CD14-positive monocyte (primary cell): ENCODE results near the gene TKTL1. TPM values are rescaled to one million over a fixed set of nuclear protein-coding genes. Genes with fewer than 3 reads are reported as not detected.
A peak's percentile ranks its signal among the peaks of the same experiment; 100 is the strongest.

Experiments
- DNase-seq, 3 donors: peaks; one replicate each; pipeline ENCODE4 v3.0.0-alpha.2; 2011 to 2022
- H2AFZ ChIP-seq: 2 replicates; pipeline ENCODE4 v1.6.0; 2012; ENCODE audit warnings: mild to moderate bottlenecking, low read depth, low read length, inconsistent platforms; ENCODE audit not compliant: insufficient read depth, poor library complexity, severe bottlenecking
- H3K27ac ChIP-seq, 2 donors: 1 replicate in 1 of 2; 2 replicates in 1 of 2; pipeline ENCODE4 v1.5.1; 2012 to 2013; ENCODE audit warnings: low read length in 2 of 2, control low read depth in 1 of 2, inconsistent platforms in 1 of 2, low read depth in 1 of 2, mild to moderate bottlenecking in 1 of 2
- H3K27me3 ChIP-seq, 2 donors: one replicate each; pipeline versions ENCODE4 v1.6.0 to v1.6.1; 2011 to 2013; ENCODE audit warnings: low read length in 2 of 2; ENCODE audit not compliant: control insufficient read depth in 2 of 2, insufficient read depth in 2 of 2
- H3K36me3 ChIP-seq, 2 donors: replicated peaks in 1 of 2; 1 replicate in 1 of 2; 2 replicates in 1 of 2; pipeline versions ENCODE4 v1.5.1 to v1.6.1; 2012 to 2013; ENCODE audit warnings: low read length in 2 of 2, control low read depth in 1 of 2, inconsistent platforms in 1 of 2, mild to moderate bottlenecking in 1 of 2; ENCODE audit not compliant: insufficient read depth in 2 of 2, control insufficient read depth in 1 of 2
- H3K4me1 ChIP-seq, 2 donors: 1 replicate in 1 of 2; 2 replicates in 1 of 2; pipeline versions ENCODE4 v1.5.1 to v1.6.1; 2012 to 2013; ENCODE audit warnings: low read length in 2 of 2, control low read depth in 1 of 2, inconsistent platforms in 1 of 2, mild to moderate bottlenecking in 1 of 2, moderate library complexity in 1 of 2; ENCODE audit not compliant: insufficient read depth in 2 of 2, control insufficient read depth in 1 of 2
- H3K4me2 ChIP-seq: replicated peaks from 2 replicates; pipeline ENCODE3; 2012; ENCODE audit warnings: low read length, moderate library complexity, mild to moderate bottlenecking; ENCODE audit not compliant: poor library complexity, severe bottlenecking; ENCODE audit errors: extremely low read depth
- H3K4me3 ChIP-seq, 3 experiments: fragments of 200-600 bp in 1 of 3; sonication (generic) in 1 of 3; replicated peaks in 1 of 3; 1 replicate in 2 of 3; 2 replicates in 1 of 3; pipeline ENCODE4 v1.5.1; 2011 to 2013; ENCODE audit warnings: low read length in 3 of 3, mild to moderate bottlenecking in 3 of 3, control low read depth in 2 of 3, low read depth in 2 of 3, inconsistent platforms in 1 of 3, moderate library complexity in 1 of 3
- H3K79me2 ChIP-seq: 2 replicates; pipeline ENCODE4 v1.6.0; 2012; ENCODE audit warnings: mild to moderate bottlenecking, control low read depth, inconsistent platforms, low read length, moderate library complexity; ENCODE audit not compliant: insufficient read depth
- H3K9ac ChIP-seq: 2 replicates; pipeline ENCODE4 v1.6.0; 2017; ENCODE audit warnings: low read length, mild to moderate bottlenecking; ENCODE audit not compliant: insufficient read depth, poor library complexity, severe bottlenecking
- H3K9me3 ChIP-seq, 2 donors: replicated peaks in 1 of 2; 1 replicate in 1 of 2; 2 replicates in 1 of 2; pipeline versions ENCODE4 v1.5.1 to v1.6.1; 2012 to 2013; ENCODE audit warnings: low read length in 2 of 2, control low read depth in 1 of 2; ENCODE audit not compliant: control insufficient read depth in 1 of 2, insufficient read depth in 1 of 2
- H4K20me1 ChIP-seq: 2 replicates; pipeline ENCODE4 v1.6.0; 2012; ENCODE audit warnings: mild to moderate bottlenecking, low read length, control low read depth, moderate library complexity; ENCODE audit not compliant: insufficient read depth
- H3K27ac Mint-ChIP-seq, 7 donors: one replicate each; pipeline ENCODE4 v1.8.0; 2020; ENCODE audit warnings: mild to moderate bottlenecking in 7 of 7, mixed read lengths in 7 of 7, moderate library complexity in 6 of 7, inconsistent platforms in 2 of 7
- H3K27me3 Mint-ChIP-seq, 3 donors: one replicate each; pipeline ENCODE4 v1.8.0; 2021 to 2022; ENCODE audit warnings: low read depth in 3 of 3, mild to moderate bottlenecking in 3 of 3, mixed read lengths in 3 of 3, moderate library complexity in 3 of 3, inconsistent platforms in 1 of 3
- H3K36me3 Mint-ChIP-seq, 2 donors: one replicate each; pipeline ENCODE4 v1.8.0; 2020; ENCODE audit warnings: mixed read lengths in 2 of 2, inconsistent platforms in 1 of 2, mild to moderate bottlenecking in 1 of 2
- H3K4me1 Mint-ChIP-seq: one replicate; pipeline ENCODE4 v1.8.0; 2020; ENCODE audit warnings: mild to moderate bottlenecking, mixed read lengths
- H3K4me3 Mint-ChIP-seq, 2 donors: one replicate each; pipeline ENCODE4 v1.8.0; 2020; ENCODE audit warnings: mild to moderate bottlenecking in 2 of 2, mixed read lengths in 2 of 2, moderate library complexity in 1 of 2
- H3K9me3 Mint-ChIP-seq, 7 donors: one replicate each; pipeline ENCODE4 v1.8.0; 2020 to 2022; ENCODE audit warnings: mixed read lengths in 7 of 7, mild to moderate bottlenecking in 6 of 7, moderate library complexity in 6 of 7, inconsistent platforms in 2 of 7
- CTCF ChIP-seq: fragments of 200-600 bp; IDR thresholded peaks from one replicate; pipeline ENCODE4 v1.8.0; 2022; ENCODE audit warnings: antibody characterized with exemption, mild to moderate bottlenecking
- WGBS: methylation state at CpG from one replicate; pipeline ENCODE4 v1.1.5; 2013; ENCODE audit warnings: missing lambda C conversion rate; ENCODE audit not compliant: insufficient coverage; 5-methylcytosine and 5-hydroxymethylcytosine counted together
- intact Hi-C, 2 donors: fragments of 100-400 bp; cut with micrococcal nuclease; formaldehyde crosslinking; loops; one replicate each; pipeline versions ENCODE4 v1.15.0 to v1.15.1; 2023
- polyA plus RNA-seq, 3 donors: library from polyadenylated mRNA; depleted of rRNA in 1 of 3; unstranded in 2 of 3; stranded (reverse) in 1 of 3; fragments of 300-500 nt in 2 of 3; fragments of >200 nt in 1 of 3; fragmentation: Illumina TruSeq in 2 of 3; gene quantifications; 1 replicate in 2 of 3; 2 replicates in 1 of 3; pipeline ENCODE4 v1.2.3, GENCODE V29; 2012 to 2021

Gene TKTL1
- polyA plus RNA-seq, 3 donors: 0.20 to 1.3 (median 0.60) TPM

GRCh38 chrX:154375156-154375504 lies 79.5 kb downstream of the TKTL1 start:
- Mint-ChIP-seq H3K4me3 (peak overlapping the region in 1 of 2 donors; percentile 48), H3K4me1 (peaks cover 26% of the 10 kb centered on the region), H3K9me3 (peaks cover 0 to 34% (median 8%) of the 10 kb centered on the region in 7 donors), H3K27ac (no peak overlapping the region), H3K27me3 (peaks cover 3 to 14% (median 8%) of the 10 kb centered on the region in 3 donors), H3K36me3 (peaks cover 1 to 2% of the 10 kb centered on the region in 2 donors)
- intact Hi-C loops: no loop called here
- Histone ChIP-seq H3K4me3 (no peak overlapping the region), H3K27ac (no peak overlapping the region), H3K4me1 (peaks cover 51 to 52% of the 10 kb centered on the region in 2 donors), H3K27me3 (no peaks in the 10 kb centered on the region), H4K20me1 (peaks cover 13% of the 10 kb centered on the region), H3K36me3 (no peaks in the 10 kb centered on the region), H3K9ac (no peak overlapping the region), H3K9me3 (no peaks in the 10 kb centered on the region), H3K4me2 (no peak overlapping the region), H2AFZ (no peak overlapping the region), H3K79me2 (peaks cover 39% of the 10 kb centered on the region)
- DNase-seq: no peak
- 100% methylated on average over 1 of the region's 10 CpGs for WGBS
- no peak for TF ChIP-seq CTCF

GRCh38 chrX:154376774-154377173 lies 81.2 kb downstream of the TKTL1 start:
- no peak overlapping the region for H3K4me2 ChIP-seq
- H3K27ac Mint-ChIP-seq: peak overlapping the region in 2 of 7 donors; percentile 55 to 83
- H3K9me3 Mint-ChIP-seq: peaks cover 0 to 30% (median 11%) of the 10 kb centered on the region in 7 donors
- H3K27ac ChIP-seq: no peak overlapping the region
- no peak overlapping the region for H3K9ac ChIP-seq
- H3K27me3 Mint-ChIP-seq: peaks cover 3 to 15% (median 8%) of the 10 kb centered on the region in 3 donors
- H3K27me3 ChIP-seq: no peaks in the 10 kb centered on the region
- TF ChIP-seq CTCF: no peak
- peaks cover 4% of the 10 kb centered on the region for H4K20me1 ChIP-seq
- H3K79me2 ChIP-seq: peaks cover 32% of the 10 kb centered on the region
- no peaks in the 10 kb centered on the region for H3K9me3 ChIP-seq
- WGBS: 100% methylated on average over 1 of the region's 3 CpGs
- no peak overlapping the region for H2AFZ ChIP-seq
- no peak for DNase-seq
- H3K4me3 ChIP-seq: no peak overlapping the region
- no peaks in the 10 kb centered on the region for H3K36me3 ChIP-seq
- intact Hi-C loops: no loop called here
- H3K4me1 Mint-ChIP-seq: peaks cover 34% of the 10 kb centered on the region
- H3K4me1 ChIP-seq: peaks cover 57 to 58% of the 10 kb centered on the region in 2 donors
- H3K36me3 Mint-ChIP-seq: peaks cover 5 to 10% of the 10 kb centered on the region in 2 donors
- no peak overlapping the region for H3K4me3 Mint-ChIP-seq
